ENCODE data around the gene SLC48A1. TPM values are rescaled to one million over a fixed set of nuclear protein-coding genes. Genes with fewer than 3 reads are reported as not detected.

SLC48A1 gene
- total RNA-seq, result 10 to 100 TPM; 14.6 to 15.2 TPM

GRCh38 chr12:47773062-47773857, at the start of gene SLC48A1:
SLC48A1 (plus strand) TSS chr12:47773238; CDS start chr12:47773305, 67 bp downstream.
- Mint-ChIP-seq H3K4me3 (peak within 1 kb of the TSS; percentile 93 to 94), H3K27ac (peak within 1 kb of the TSS; percentile 89), H3K36me3 (ENCODE audit: insufficient read depth in 2 of 2) (no peaks in the 10 kb centered on the region), H3K27me3 (ENCODE audit: low read depth) (peaks cover 6% of the 10 kb centered on the region), H3K9me3 (no peaks in the 10 kb centered on the region), H3K4me1 (ENCODE audit: low read depth) (peaks cover 39% of the 10 kb centered on the region)
- DNase-seq (peak; percentile 80 to 85), ATAC-seq (replicated peaks in 1 of 2) (peak; percentile 80 to 81)

GRCh38 chr12:47725091-47725772, 47.8 kb upstream of the SLC48A1 start, which contains the start of gene ENDOU:
ENDOU (minus strand) TSS chr12:47725490; CDS start chr12:47725413, 77 bp downstream.
- DNase-seq (no peak), ATAC-seq (replicated peaks in 1 of 2) (no peak)
- no peak within 1 kb of the TSS for H3K27ac Mint-ChIP-seq
- peaks cover 33% of the 10 kb centered on the region for H3K4me1 Mint-ChIP-seq (ENCODE audit: low read depth)
- H3K36me3 Mint-ChIP-seq (ENCODE audit: insufficient read depth in 2 of 2), result peaks cover 0 to 12% of the 10 kb centered on the region in 2 donors
- no peaks in the 10 kb centered on the region for H3K9me3 Mint-ChIP-seq
- no peak within 1 kb of the TSS for H3K4me3 Mint-ChIP-seq
- no peaks in the 10 kb centered on the region for H3K27me3 Mint-ChIP-seq (ENCODE audit: low read depth)

GRCh38 chr12:47725893-47726292, 47.1 kb upstream of the SLC48A1 start:
- ATAC-seq (replicated peaks in 1 of 2), result peak; percentile 52 to 61

GRCh38 chr12:47729233-47729632, 43.8 kb upstream of the SLC48A1 start:
- DNase-seq (no peak), ATAC-seq (replicated peaks in 1 of 2) (no peak)
- Mint-ChIP-seq H3K9me3 (no peaks in the 10 kb centered on the region), H3K36me3 (ENCODE audit: insufficient read depth in 2 of 2) (peaks cover 0 to 4% of the 10 kb centered on the region in 2 donors), H3K27me3 (ENCODE audit: low read depth) (no peaks in the 10 kb centered on the region), H3K4me3 (no peak overlapping the region), H3K27ac (no peak overlapping the region), H3K4me1 (ENCODE audit: low read depth) (peaks cover 11% of the 10 kb centered on the region)

More at GRCh38 chr12:47725893-47726292, 47.1 kb upstream of the SLC48A1 start:
- peaks cover 33% of the 10 kb centered on the region for H3K4me1 Mint-ChIP-seq (ENCODE audit: low read depth)
- no peaks in the 10 kb centered on the region for H3K27me3 Mint-ChIP-seq (ENCODE audit: low read depth)
- no peak for DNase-seq
- H3K4me3 Mint-ChIP-seq, result no peak overlapping the region
- H3K27ac Mint-ChIP-seq, result no peak overlapping the region
- H3K36me3 Mint-ChIP-seq (ENCODE audit: insufficient read depth in 2 of 2), result peaks cover 0 to 13% of the 10 kb centered on the region in 2 donors
- no peaks in the 10 kb centered on the region for H3K9me3 Mint-ChIP-seq

GRCh38 chr12:47730341-47730744, 42.7 kb upstream of the SLC48A1 start:
- DNase-seq (no peak), ATAC-seq (replicated peaks in 1 of 2) (no peak)
- H3K4me1 Mint-ChIP-seq (ENCODE audit: low read depth), result peaks cover 9% of the 10 kb centered on the region
- H3K27ac Mint-ChIP-seq, result no peak overlapping the region
- no peaks in the 10 kb centered on the region for H3K27me3 Mint-ChIP-seq (ENCODE audit: low read depth)
- H3K4me3 Mint-ChIP-seq, result no peak overlapping the region
- H3K36me3 Mint-ChIP-seq (ENCODE audit: insufficient read depth in 2 of 2), result peaks cover 0 to 1% of the 10 kb centered on the region in 2 donors
- no peaks in the 10 kb centered on the region for H3K9me3 Mint-ChIP-seq

- H3K4me1 Mint-ChIP-seq (ENCODE audit: low read depth), result no peaks in the 10 kb centered on the region
- ATAC-seq (replicated peaks in 1 of 2) (no peak), DNase-seq (no peak)
- no peaks in the 10 kb centered on the region for H3K27me3 Mint-ChIP-seq (ENCODE audit: low read depth)
- no peak overlapping the region for H3K4me3 Mint-ChIP-seq
- H3K36me3 Mint-ChIP-seq (ENCODE audit: insufficient read depth in 2 of 2), result peaks cover 0 to 1% of the 10 kb centered on the region in 2 donors
- H3K9me3 Mint-ChIP-seq, result no peaks in the 10 kb centered on the region
- no peak overlapping the region for H3K27ac Mint-ChIP-seq
Observed at GRCh38 chr12:47731723-47732122, 41.3 kb upstream of the SLC48A1 start.

- no peaks in the 10 kb centered on the region for H3K9me3 Mint-ChIP-seq
- H3K27ac Mint-ChIP-seq, result no peak overlapping the region
- DNase-seq, result no peak
Observed at GRCh38 chr12:47732504-47732903, 40.5 kb upstream of the SLC48A1 start.

GRCh38 chr12:47733142-47733541, 39.9 kb upstream of the SLC48A1 start:
- H3K27ac Mint-ChIP-seq, result no peak overlapping the region
- ATAC-seq (replicated peaks in 1 of 2), result no peak
- no peaks in the 10 kb centered on the region for H3K27me3 Mint-ChIP-seq (ENCODE audit: low read depth)
- H3K4me1 Mint-ChIP-seq (ENCODE audit: low read depth), result no peaks in the 10 kb centered on the region
- H3K4me3 Mint-ChIP-seq, result no peak overlapping the region
- H3K36me3 Mint-ChIP-seq (ENCODE audit: insufficient read depth in 2 of 2), result peaks cover 0 to 1% of the 10 kb centered on the region in 2 donors
- DNase-seq, result no peak
- H3K9me3 Mint-ChIP-seq, result no peaks in the 10 kb centered on the region

More at GRCh38 chr12:47732504-47732903, 40.5 kb upstream of the SLC48A1 start:
- ATAC-seq (replicated peaks in 1 of 2), result no peak
- H3K4me1 Mint-ChIP-seq (ENCODE audit: low read depth), result no peaks in the 10 kb centered on the region
- H3K36me3 Mint-ChIP-seq (ENCODE audit: insufficient read depth in 2 of 2), result peaks cover 0 to 1% of the 10 kb centered on the region in 2 donors
- no peak overlapping the region for H3K4me3 Mint-ChIP-seq
- H3K27me3 Mint-ChIP-seq (ENCODE audit: low read depth), result no peaks in the 10 kb centered on the region

GRCh38 chr12:47734725-47735480, 38.1 kb upstream of the SLC48A1 start:
- DNase-seq (no peak), ATAC-seq (replicated peaks in 1 of 2) (no peak)
- Mint-ChIP-seq H3K27ac (no peak overlapping the region), H3K4me1 (ENCODE audit: low read depth) (peaks cover 6% of the 10 kb centered on the region), H3K9me3 (no peaks in the 10 kb centered on the region), H3K4me3 (no peak overlapping the region), H3K27me3 (ENCODE audit: low read depth) (no peaks in the 10 kb centered on the region), H3K36me3 (ENCODE audit: insufficient read depth in 2 of 2) (peaks cover 0 to 1% of the 10 kb centered on the region in 2 donors)

- Mint-ChIP-seq H3K27ac (no peak overlapping the region), H3K27me3 (ENCODE audit: low read depth) (no peaks in the 10 kb centered on the region), H3K4me1 (ENCODE audit: low read depth) (peaks cover 7% of the 10 kb centered on the region), H3K36me3 (ENCODE audit: insufficient read depth in 2 of 2) (no peaks in the 10 kb centered on the region), H3K9me3 (no peaks in the 10 kb centered on the region), H3K4me3 (no peak overlapping the region)
- DNase-seq (no peak), ATAC-seq (replicated peaks in 1 of 2) (no peak)
Observed at GRCh38 chr12:47735649-47736048, 37.4 kb upstream of the SLC48A1 start.

GRCh38 chr12:47736216-47736615, 36.8 kb upstream of the SLC48A1 start:
- Mint-ChIP-seq H3K27ac (no peak overlapping the region), H3K9me3 (no peaks in the 10 kb centered on the region), H3K36me3 (ENCODE audit: insufficient read depth in 2 of 2) (no peaks in the 10 kb centered on the region), H3K4me1 (ENCODE audit: low read depth) (peaks cover 12% of the 10 kb centered on the region), H3K27me3 (ENCODE audit: low read depth) (no peaks in the 10 kb centered on the region), H3K4me3 (no peak overlapping the region)
- no peak for DNase-seq
- ATAC-seq (replicated peaks in 1 of 2), result no peak

GRCh38 chr12:47736877-47737676, 36.0 kb upstream of the SLC48A1 start:
- Mint-ChIP-seq H3K4me3 (no peak overlapping the region), H3K36me3 (ENCODE audit: insufficient read depth in 2 of 2) (no peaks in the 10 kb centered on the region), H3K4me1 (ENCODE audit: low read depth) (peaks cover 16% of the 10 kb centered on the region), H3K27ac (no peak overlapping the region), H3K9me3 (no peaks in the 10 kb centered on the region), H3K27me3 (ENCODE audit: low read depth) (no peaks in the 10 kb centered on the region)
- DNase-seq (no peak), ATAC-seq (replicated peaks in 1 of 2) (no peak)

Data from activated T-cell treated with anti-CD3 and anti-CD28 coated beads, Interleukin-2, amount 50 U/mL, for 72 hours (primary cell).